A673 (cell line): ENCODE results near the gene ADAMTSL1. TPM values are rescaled to one million over a fixed set of nuclear protein-coding genes. Genes with fewer than 3 reads are reported as not detected.

Experiments
- BruUV-seq: library from RNA; stranded (reverse); fragments of 400-500 nt; replicated peaks from 2 replicates; lab custom pipeline; 2021; lab: Mats Ljungman, UMichigan
- CTCF ChIA-PET: fragments of 300-600 bp; sonication (Branson Sonifier 250); formaldehyde crosslinking; loops from one replicate; lab custom pipeline; 2022; ENCODE audit warnings: antibody characterized with exemption; lab: Charles Lee
- POLR2A ChIA-PET: fragments of 300-600 bp; sonication (Branson Sonifier 250); formaldehyde crosslinking; loops from one replicate; lab custom pipeline; 2022; ENCODE audit warnings: antibody characterized with exemption; ENCODE audit not compliant: low non-redundant PET; lab: Charles Lee
- DNase-seq: peaks from one replicate; pipeline ENCODE4 v3.0.0-alpha.2; 2015; ENCODE audit warnings: low spot score
- H3K27ac ChIP-seq: fragments of 200-600 bp; sonication (generic); 2 replicates; pipeline ENCODE4 v1.5.1; 2016; ENCODE audit warnings: mixed run types, low read depth, mild to moderate bottlenecking, mixed read lengths, antibody characterized with exemption, low read length; ENCODE audit not compliant: poor library complexity, severe bottlenecking
- H3K27me3 ChIP-seq: fragments of 200-600 bp; sonication (generic); replicated peaks from 2 replicates; pipeline ENCODE4 v1.6.1; 2017; ENCODE audit warnings: mixed run types, low read depth, mild to moderate bottlenecking, mixed read lengths, antibody characterized with exemption, low read length; ENCODE audit not compliant: insufficient read depth, poor library complexity
- H3K36me3 ChIP-seq: fragments of 200-600 bp; sonication (generic); 2 replicates; pipeline ENCODE4 v1.6.1; 2016; ENCODE audit warnings: mixed run types, mild to moderate bottlenecking, mixed read lengths, antibody characterized with exemption, low read length; ENCODE audit not compliant: insufficient read depth, poor library complexity, severe bottlenecking
- H3K4me1 ChIP-seq: fragments of 200-600 bp; sonication (generic); 2 replicates; pipeline ENCODE4 v1.6.1; 2017; ENCODE audit warnings: mixed run types, mild to moderate bottlenecking, mixed read lengths, antibody characterized with exemption, low read length; ENCODE audit not compliant: insufficient read depth, poor library complexity, severe bottlenecking
- H3K4me3 ChIP-seq: fragments of 200-600 bp; sonication (generic); 2 replicates; pipeline ENCODE4 v1.5.1; 2016; ENCODE audit warnings: low read depth, mixed run types, mild to moderate bottlenecking, mixed read lengths, low read length; ENCODE audit not compliant: poor library complexity, severe bottlenecking
- H3K9me3 ChIP-seq: fragments of 200-600 bp; sonication (generic); 2 replicates; pipeline ENCODE4 v1.6.1; 2016; ENCODE audit warnings: mixed run types, low read depth, mild to moderate bottlenecking, mixed read lengths, antibody characterized with exemption, low read length; ENCODE audit not compliant: poor library complexity, severe bottlenecking
- EZH2 ChIP-seq: fragments of 200-600 bp; sonication (generic); IDR thresholded peaks from 2 replicates; pipeline ENCODE4 v1.6.1; 2017; ENCODE audit warnings: borderline replicate concordance, low read depth, mild to moderate bottlenecking, mixed read lengths, antibody characterized with exemption, low read length; ENCODE audit not compliant: poor library complexity, severe bottlenecking
- intact Hi-C: fragments of 100-400 bp; cut with micrococcal nuclease; formaldehyde crosslinking; loops from one replicate; pipeline ENCODE4 v1.10.0; 2022; ENCODE audit not compliant: unreplicated experiment
- total RNA-seq: library from RNA; stranded (reverse); gene quantifications from 2 replicates; pipeline ENCODE4 v1.2.3, GENCODE V29; 2021
- TF ChIP-seq, protein P1 (sequence below): fragments of 300-800, 200-600 bp; sonication (generic); conservative IDR thresholded peaks from 2 replicates; pipeline ENCODE4 v1.5.1; 2017; ENCODE audit warnings: low read depth, mild to moderate bottlenecking, antibody characterized with exemption, low read length, moderate library complexity, mixed read lengths

The ADAMTSL1 gene
- total RNA-seq, 1 experiment from 2014 or later, result not detected

GRCh38 chr9:18675332-18675731, 201.4 kb downstream of the ADAMTSL1 start:
- POLR2A ChIA-PET, result no interaction called here
- CTCF ChIA-PET, result no interaction called here

GRCh38 chr9:18675973-18676372, 202.0 kb downstream of the ADAMTSL1 start:
- intact Hi-C loops, result no loop called here
- Histone ChIP-seq H3K27me3 (no peaks in the 10 kb centered on the region), H3K36me3 (no peaks in the 10 kb centered on the region), H3K27ac (no peak overlapping the region), H3K4me3 (no peak overlapping the region), H3K4me1 (no peaks in the 10 kb centered on the region), H3K9me3 (no peaks in the 10 kb centered on the region)
- no peak for TF ChIP-seq EZH2
- TF ChIP-seq, protein P1, sequence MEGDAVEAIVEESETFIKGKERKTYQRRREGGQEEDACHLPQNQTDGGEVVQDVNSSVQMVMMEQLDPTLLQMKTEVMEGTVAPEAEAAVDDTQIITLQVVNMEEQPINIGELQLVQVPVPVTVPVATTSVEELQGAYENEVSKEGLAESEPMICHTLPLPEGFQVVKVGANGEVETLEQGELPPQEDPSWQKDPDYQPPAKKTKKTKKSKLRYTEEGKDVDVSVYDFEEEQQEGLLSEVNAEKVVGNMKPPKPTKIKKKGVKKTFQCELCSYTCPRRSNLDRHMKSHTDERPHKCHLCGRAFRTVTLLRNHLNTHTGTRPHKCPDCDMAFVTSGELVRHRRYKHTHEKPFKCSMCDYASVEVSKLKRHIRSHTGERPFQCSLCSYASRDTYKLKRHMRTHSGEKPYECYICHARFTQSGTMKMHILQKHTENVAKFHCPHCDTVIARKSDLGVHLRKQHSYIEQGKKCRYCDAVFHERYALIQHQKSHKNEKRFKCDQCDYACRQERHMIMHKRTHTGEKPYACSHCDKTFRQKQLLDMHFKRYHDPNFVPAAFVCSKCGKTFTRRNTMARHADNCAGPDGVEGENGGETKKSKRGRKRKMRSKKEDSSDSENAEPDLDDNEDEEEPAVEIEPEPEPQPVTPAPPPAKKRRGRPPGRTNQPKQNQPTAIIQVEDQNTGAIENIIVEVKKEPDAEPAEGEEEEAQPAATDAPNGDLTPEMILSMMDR, result no peak
- no TSS peak for BruUV-seq
- POLR2A ChIA-PET, result no interaction called here
- DNase-seq, result no peak
- CTCF ChIA-PET, result no interaction called here

More at GRCh38 chr9:18675332-18675731, 201.4 kb downstream of the ADAMTSL1 start:
- peak; percentile 3 for DNase-seq
- Histone ChIP-seq H3K9me3 (no peaks in the 10 kb centered on the region), H3K36me3 (no peaks in the 10 kb centered on the region), H3K27me3 (no peaks in the 10 kb centered on the region), H3K27ac (no peak overlapping the region), H3K4me1 (no peaks in the 10 kb centered on the region), H3K4me3 (no peak overlapping the region)
- TF ChIP-seq EZH2, result no peak
- TF ChIP-seq, protein P1, result no peak
- intact Hi-C loops, result no loop called here
- BruUV-seq, result no TSS peak

GRCh38 chr9:18676525-18676924, 202.6 kb downstream of the ADAMTSL1 start:
- ChIA-PET CTCF (no interaction called here), POLR2A (no interaction called here)
- BruUV-seq, result no TSS peak
- no peaks in the 10 kb centered on the region for H3K27me3 ChIP-seq
- DNase-seq, result no peak
- no peaks in the 10 kb centered on the region for H3K36me3 ChIP-seq
- intact Hi-C loops, result no loop called here
- TF ChIP-seq, protein P1, result no peak
- TF ChIP-seq EZH2, result no peak
- no peaks in the 10 kb centered on the region for H3K4me1 ChIP-seq
- no peak overlapping the region for H3K4me3 ChIP-seq
- H3K9me3 ChIP-seq, result no peaks in the 10 kb centered on the region
- H3K27ac ChIP-seq, result no peak overlapping the region
